SK-N-SH (cell line): ENCODE measurements around the gene ATP2A2.
"Not testable (repeated sequence)": the region's sequence is repeated elsewhere in the genome, so short reads cannot be mapped to it uniquely, and the experiment has no call there.

Source experiments
- CHD2 ChIP-seq: fragments of 150-350 bp; IDR thresholded peaks from 2 replicates; pipeline ENCODE4 v1.6.1; 2018; ENCODE audit warnings: low read length; ENCODE audit not compliant: partially characterized antibody
- EP300 ChIP-seq, 2 experiments: IDR thresholded peaks; 2 replicates each; pipeline versions ENCODE4 v1.4.0 to v1.6.1; 2012; ENCODE audit warnings: borderline replicate concordance in 1 of 2, low read depth in 1 of 2, low read length in 1 of 2
- FOSL2 ChIP-seq: IDR thresholded peaks from 2 replicates; pipeline ENCODE4 v1.4.0; 2012; ENCODE audit warnings: low read depth, mild to moderate bottlenecking, moderate library complexity, borderline replicate concordance
- FOXM1 ChIP-seq: IDR thresholded peaks from 2 replicates; pipeline ENCODE4 v1.4.0; 2012; ENCODE audit warnings: low read depth, mild to moderate bottlenecking
- MAX ChIP-seq: IDR thresholded peaks from 2 replicates; pipeline ENCODE4 v1.4.0; 2012; ENCODE audit warnings: low read depth
- POLR2AphosphoS5 ChIP-seq: IDR thresholded peaks from 2 replicates; pipeline ENCODE4 v1.6.1; 2012; ENCODE audit warnings: low read depth, low read length
- RAD21 ChIP-seq: IDR thresholded peaks from 2 replicates; pipeline ENCODE4 v1.6.1; 2012; ENCODE audit warnings: mild to moderate bottlenecking, low read length
- SMC3 ChIP-seq: IDR thresholded peaks from 2 replicates; pipeline ENCODE4 v1.6.1; 2012; ENCODE audit warnings: low read depth, low read length, improper control_type of control experiment
- TAF1 ChIP-seq: IDR thresholded peaks from 2 replicates; pipeline ENCODE4 v1.6.1; 2012; ENCODE audit warnings: low read depth, mild to moderate bottlenecking, low read length, moderate library complexity, borderline replicate concordance
- USF2 ChIP-seq: fragments of 150-350 bp; IDR thresholded peaks from 2 replicates; pipeline ENCODE4 v1.6.1; 2017; ENCODE audit warnings: antibody characterized with exemption, low read length, low read depth, borderline replicate concordance
- YY1 ChIP-seq: IDR thresholded peaks from 2 replicates; pipeline ENCODE4 v1.4.0; 2012; ENCODE audit warnings: low read depth, mild to moderate bottlenecking
- ZBTB33 ChIP-seq: IDR thresholded peaks from 2 replicates; pipeline ENCODE4 v1.4.0; 2012; ENCODE audit warnings: low read depth, borderline replicate concordance
- TF ChIP-seq, protein P1 (sequence below): fragments of 200-600 bp; sonication (generic); IDR thresholded peaks from 2 replicates; pipeline ENCODE4 v1.6.1; 2017; ENCODE audit warnings: antibody characterized with exemption, mild to moderate bottlenecking, moderate library complexity
- TF ChIP-seq, protein P2 (sequence below): IDR thresholded peaks from 2 replicates; pipeline ENCODE4 v1.4.0; 2012; ENCODE audit warnings: low read depth, borderline replicate concordance

DNA sequence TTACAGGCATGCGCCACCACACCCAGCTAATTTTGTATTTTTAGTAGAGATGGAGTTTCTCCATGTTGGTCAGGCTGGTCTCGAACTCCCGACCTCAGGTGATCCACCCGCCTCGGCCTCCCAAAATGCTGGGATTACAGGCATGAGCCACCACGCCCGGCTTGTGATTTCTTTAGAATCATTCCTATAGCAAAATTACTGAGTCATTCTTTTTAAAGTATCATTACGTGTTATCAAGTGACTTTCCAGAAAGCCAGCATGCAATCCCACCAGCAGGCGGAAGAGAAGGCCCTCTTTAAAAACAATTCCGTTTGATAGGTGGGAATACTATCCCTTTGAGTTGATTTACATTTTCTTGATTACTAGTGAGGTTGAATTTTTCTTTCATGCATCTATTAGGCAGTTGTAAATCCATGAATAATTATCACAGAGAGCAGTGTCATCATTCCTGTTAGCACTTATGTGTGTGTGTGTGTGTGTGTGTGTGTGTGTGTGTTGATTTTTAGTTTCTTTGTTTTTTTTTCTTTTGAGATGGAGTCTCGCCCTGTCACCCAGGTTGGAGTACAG lies 25.1 kb upstream of the ATP2A2 start:
- not testable (repeated sequence) for TF ChIP-seq EP300 (IDR thresholded peaks at IDR 0.05; ENCODE audit: borderline replicate concordance in 1 of 2, low read depth in 1 of 2, low read length in 1 of 2); POLR2AphosphoS5; FOSL2; RAD21; SMC3; MAX; TAF1; YY1; ZBTB33; CHD2; FOXM1; USF2
- TF ChIP-seq, protein P1, sequence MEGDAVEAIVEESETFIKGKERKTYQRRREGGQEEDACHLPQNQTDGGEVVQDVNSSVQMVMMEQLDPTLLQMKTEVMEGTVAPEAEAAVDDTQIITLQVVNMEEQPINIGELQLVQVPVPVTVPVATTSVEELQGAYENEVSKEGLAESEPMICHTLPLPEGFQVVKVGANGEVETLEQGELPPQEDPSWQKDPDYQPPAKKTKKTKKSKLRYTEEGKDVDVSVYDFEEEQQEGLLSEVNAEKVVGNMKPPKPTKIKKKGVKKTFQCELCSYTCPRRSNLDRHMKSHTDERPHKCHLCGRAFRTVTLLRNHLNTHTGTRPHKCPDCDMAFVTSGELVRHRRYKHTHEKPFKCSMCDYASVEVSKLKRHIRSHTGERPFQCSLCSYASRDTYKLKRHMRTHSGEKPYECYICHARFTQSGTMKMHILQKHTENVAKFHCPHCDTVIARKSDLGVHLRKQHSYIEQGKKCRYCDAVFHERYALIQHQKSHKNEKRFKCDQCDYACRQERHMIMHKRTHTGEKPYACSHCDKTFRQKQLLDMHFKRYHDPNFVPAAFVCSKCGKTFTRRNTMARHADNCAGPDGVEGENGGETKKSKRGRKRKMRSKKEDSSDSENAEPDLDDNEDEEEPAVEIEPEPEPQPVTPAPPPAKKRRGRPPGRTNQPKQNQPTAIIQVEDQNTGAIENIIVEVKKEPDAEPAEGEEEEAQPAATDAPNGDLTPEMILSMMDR, result not testable (repeated sequence)
- TF ChIP-seq, protein P2, sequence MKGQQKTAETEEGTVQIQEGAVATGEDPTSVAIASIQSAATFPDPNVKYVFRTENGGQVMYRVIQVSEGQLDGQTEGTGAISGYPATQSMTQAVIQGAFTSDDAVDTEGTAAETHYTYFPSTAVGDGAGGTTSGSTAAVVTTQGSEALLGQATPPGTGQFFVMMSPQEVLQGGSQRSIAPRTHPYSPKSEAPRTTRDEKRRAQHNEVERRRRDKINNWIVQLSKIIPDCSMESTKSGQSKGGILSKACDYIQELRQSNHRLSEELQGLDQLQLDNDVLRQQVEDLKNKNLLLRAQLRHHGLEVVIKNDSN, result not testable (repeated sequence)
